HEK293T (cell line): Measurements from ENCODE around the gene MYO7A.

Experiments
- CTCF ChIA-PET: fragments of 350-600 bp; formaldehyde crosslinking; extraction: SDS; loops from one replicate; lab custom pipeline; 2021; ENCODE audit warnings: antibody characterized with exemption, inconsistent platforms; lab: Yijun Ruan, JAX
- POLR2A ChIA-PET: fragments of 350-600 bp; formaldehyde crosslinking; extraction: SDS; loops from one replicate; lab custom pipeline; 2020; ENCODE audit warnings: antibody characterized with exemption, inconsistent platforms; lab: Yijun Ruan, JAX
- DNase-seq: peaks from one replicate; pipeline ENCODE4 v3.0.0; 2012; ENCODE audit warnings: mixed read lengths; ENCODE audit errors: extremely low spot score
- ARNT ChIP-seq: fragments of 450-650 bp; IDR thresholded peaks from 2 replicates; pipeline ENCODE4 v1.6.1; 2017; ENCODE audit warnings: mild to moderate bottlenecking
- BHLHE40 ChIP-seq: fragments of 450-650 bp; IDR thresholded peaks from 2 replicates; pipeline ENCODE4 v1.6.1; 2016; ENCODE audit warnings: mild to moderate bottlenecking, moderate library complexity, borderline replicate concordance
- CTBP1 ChIP-seq: fragments of 450-650 bp; IDR thresholded peaks from 2 replicates; pipeline ENCODE4 v1.6.1; 2016; ENCODE audit warnings: borderline replicate concordance
- ELF4 ChIP-seq: fragments of 450-650 bp; IDR thresholded peaks from 2 replicates; pipeline ENCODE4 v1.6.1; 2017; ENCODE audit warnings: antibody characterized with exemption
- FOXA1 ChIP-seq: fragments of 450-650 bp; IDR thresholded peaks from 2 replicates; pipeline ENCODE4 v1.6.1; 2016; ENCODE audit warnings: mild to moderate bottlenecking
- FOXK2 ChIP-seq: fragments of 450-650 bp; IDR thresholded peaks from 2 replicates; pipeline ENCODE4 v1.6.1; 2016; ENCODE audit warnings: mild to moderate bottlenecking
- FOXM1 ChIP-seq: fragments of 450-650 bp; IDR thresholded peaks from 2 replicates; pipeline ENCODE4 v1.6.1; 2017; ENCODE audit warnings: mild to moderate bottlenecking, borderline replicate concordance
- HDGF ChIP-seq: fragments of 450-650 bp; IDR thresholded peaks from 2 replicates; pipeline ENCODE4 v1.6.1; 2017; ENCODE audit warnings: antibody characterized with exemption, borderline replicate concordance
- L3MBTL2 ChIP-seq: fragments of 450-650 bp; conservative IDR thresholded peaks from 2 replicates; pipeline ENCODE4 v1.6.1; 2016; ENCODE audit warnings: mild to moderate bottlenecking
- LEF1 ChIP-seq: fragments of 450-650 bp; IDR thresholded peaks from 2 replicates; pipeline ENCODE4 v1.6.1; 2017; ENCODE audit warnings: mild to moderate bottlenecking, borderline replicate concordance
- NFRKB ChIP-seq: fragments of 450-650 bp; IDR thresholded peaks from 2 replicates; pipeline ENCODE4 v1.6.1; 2016; ENCODE audit warnings: mild to moderate bottlenecking, moderate library complexity
- SP1 ChIP-seq: fragments of 450-650 bp; IDR thresholded peaks from 2 replicates; pipeline ENCODE4 v1.6.1; 2017
- SUZ12 ChIP-seq: fragments of 450-650 bp; IDR thresholded peaks from 2 replicates; pipeline ENCODE4 v1.6.1; 2016; ENCODE audit warnings: mild to moderate bottlenecking
- TARDBP ChIP-seq: fragments of 450-650 bp; IDR thresholded peaks from 2 replicates; pipeline ENCODE4 v1.6.1; 2016
- ZNF384 ChIP-seq: fragments of 450-650 bp; IDR thresholded peaks from 2 replicates; pipeline ENCODE4 v1.6.1; 2016
- TF ChIP-seq, protein P1 (sequence below): fragments of 450-650 bp; IDR thresholded peaks from 2 replicates; pipeline ENCODE4 v1.6.1; 2016

MYO7A gene

DNA sequence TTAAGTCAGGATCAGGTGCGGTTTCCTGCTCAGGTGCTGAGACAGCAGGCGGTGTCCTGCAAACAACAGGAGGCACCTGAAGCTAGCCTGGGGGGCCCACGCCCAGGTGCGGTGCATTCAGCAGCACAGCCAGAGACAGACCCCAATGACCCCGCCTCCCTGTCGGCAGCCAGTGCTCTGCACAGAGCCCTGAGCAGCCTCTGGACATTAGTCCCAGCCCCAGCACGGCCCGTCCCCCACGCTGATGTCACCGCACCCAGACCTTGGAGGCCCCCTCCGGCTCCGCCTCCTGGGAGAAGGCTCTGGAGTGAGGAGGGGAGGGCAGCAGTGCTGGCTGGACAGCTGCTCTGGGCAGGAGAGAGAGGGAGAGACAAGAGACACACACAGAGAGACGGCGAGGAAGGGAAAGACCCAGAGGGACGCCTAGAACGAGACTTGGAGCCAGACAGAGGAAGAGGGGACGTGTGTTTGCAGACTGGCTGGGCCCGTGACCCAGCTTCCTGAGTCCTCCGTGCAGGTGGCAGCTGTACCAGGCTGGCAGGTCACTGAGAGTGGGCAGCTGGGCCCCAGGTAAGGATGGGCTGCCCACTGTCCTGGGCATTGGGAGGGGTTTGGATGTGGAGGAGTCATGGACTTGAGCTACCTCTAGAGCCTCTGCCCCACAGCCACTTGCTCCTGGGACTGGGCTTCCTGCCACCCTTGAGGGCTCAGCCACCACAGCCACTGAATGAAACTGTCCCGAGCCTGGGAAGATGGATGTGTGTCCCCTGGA, at the start of gene MYO7A:
Gene MYO7A (plus strand): TSS at position 327 of the 772 bp plus-strand sequence. CDS start 2,389 bp downstream, outside the sequence.
- POLR2A ChIA-PET, result no interaction called here
- CTCF ChIA-PET, result interaction anchor here (0.8 to 3.2 kb wide), 10 partner anchors 7 to 490 kb away, joined by 3 to 24 read pairs (median 4); no protein-coding TSS in a partner anchor
- DNase-seq, result no peak
- no peak for TF ChIP-seq NFRKB
- no peak for TF ChIP-seq FOXK2
- TF ChIP-seq ZNF384, result no peak
- TF ChIP-seq SP1, result no peak
- TF ChIP-seq L3MBTL2, result no peak
- no peak for TF ChIP-seq LEF1
- no peak for TF ChIP-seq CTBP1

DNA sequence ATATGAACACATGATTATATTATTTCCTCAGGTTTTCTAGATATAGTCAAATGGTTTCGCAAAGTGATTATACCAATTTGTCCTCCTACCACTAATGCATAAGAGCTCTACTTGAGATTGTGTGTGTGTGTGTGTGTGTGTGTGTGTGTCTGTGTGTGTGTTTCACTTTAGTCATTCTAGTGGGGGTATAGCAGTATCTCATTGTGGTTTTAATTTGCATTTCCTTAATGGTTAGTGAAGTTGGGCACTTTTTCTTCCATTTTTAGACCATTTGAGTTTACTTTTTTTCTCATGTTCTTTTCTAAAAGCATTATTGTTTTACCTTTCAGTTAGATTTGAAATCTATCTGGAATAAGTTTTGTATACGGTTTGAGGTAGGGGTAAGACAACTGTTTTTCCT, 48.4 kb upstream of the MYO7A start:
- TF ChIP-seq FOXK2 (no peak), FOXA1 (no peak), ZNF384 (no peak), SUZ12 (no peak), CTBP1 (no peak), FOXM1 (no peak), ELF4 (no peak), L3MBTL2 (no peak), BHLHE40 (no peak), HDGF (no peak), ARNT (no peak), LEF1 (no peak), NFRKB (no peak), TARDBP (no peak), SP1 (no peak)
- TF ChIP-seq, protein P1, sequence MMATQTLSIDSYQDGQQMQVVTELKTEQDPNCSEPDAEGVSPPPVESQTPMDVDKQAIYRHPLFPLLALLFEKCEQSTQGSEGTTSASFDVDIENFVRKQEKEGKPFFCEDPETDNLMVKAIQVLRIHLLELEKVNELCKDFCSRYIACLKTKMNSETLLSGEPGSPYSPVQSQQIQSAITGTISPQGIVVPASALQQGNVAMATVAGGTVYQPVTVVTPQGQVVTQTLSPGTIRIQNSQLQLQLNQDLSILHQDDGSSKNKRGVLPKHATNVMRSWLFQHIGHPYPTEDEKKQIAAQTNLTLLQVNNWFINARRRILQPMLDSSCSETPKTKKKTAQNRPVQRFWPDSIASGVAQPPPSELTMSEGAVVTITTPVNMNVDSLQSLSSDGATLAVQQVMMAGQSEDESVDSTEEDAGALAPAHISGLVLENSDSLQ, result no peak
- no peak for DNase-seq
- ChIA-PET CTCF (interaction anchor here (0.8 kb wide), 1 partner anchor 10 kb away, joined by 3 read pairs; no protein-coding TSS in a partner anchor), POLR2A (no interaction called here)

DNA sequence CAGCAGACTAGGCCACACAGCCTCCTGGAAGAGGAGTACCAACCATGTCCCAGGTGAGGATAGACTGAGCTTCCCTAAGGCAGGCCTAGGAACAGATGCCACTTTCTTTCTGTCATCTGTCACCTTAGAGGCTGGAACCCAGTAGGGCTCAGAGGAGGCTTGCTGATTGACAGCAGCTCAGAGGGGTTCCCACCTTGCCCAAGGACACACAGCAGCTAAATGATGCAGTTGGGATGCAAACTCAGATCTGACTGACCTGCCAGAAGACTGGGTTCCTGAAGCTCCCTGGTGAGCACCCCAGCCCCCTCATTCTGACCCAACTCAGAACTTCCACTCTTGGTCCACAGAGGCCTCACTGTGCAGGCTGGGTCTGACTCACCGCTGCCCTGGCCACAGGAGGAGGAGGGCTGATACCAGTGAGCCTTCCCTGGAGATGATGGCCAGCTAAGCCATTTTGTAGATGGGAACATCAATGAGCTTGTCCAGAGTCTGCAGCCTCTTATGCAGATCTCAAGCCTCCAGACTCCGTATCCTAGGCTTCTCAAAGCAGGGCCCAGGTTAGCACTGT, 47.3 kb upstream of the MYO7A start:
- TF ChIP-seq HDGF (no peak), FOXK2 (no peak), BHLHE40 (no peak)
- no peak for DNase-seq
- POLR2A ChIA-PET, result no interaction called here
- CTCF ChIA-PET, result interaction anchor here (3.2 kb wide), 1 partner anchor 11 kb away, joined by 15 read pairs; no protein-coding TSS in a partner anchor

DNA sequence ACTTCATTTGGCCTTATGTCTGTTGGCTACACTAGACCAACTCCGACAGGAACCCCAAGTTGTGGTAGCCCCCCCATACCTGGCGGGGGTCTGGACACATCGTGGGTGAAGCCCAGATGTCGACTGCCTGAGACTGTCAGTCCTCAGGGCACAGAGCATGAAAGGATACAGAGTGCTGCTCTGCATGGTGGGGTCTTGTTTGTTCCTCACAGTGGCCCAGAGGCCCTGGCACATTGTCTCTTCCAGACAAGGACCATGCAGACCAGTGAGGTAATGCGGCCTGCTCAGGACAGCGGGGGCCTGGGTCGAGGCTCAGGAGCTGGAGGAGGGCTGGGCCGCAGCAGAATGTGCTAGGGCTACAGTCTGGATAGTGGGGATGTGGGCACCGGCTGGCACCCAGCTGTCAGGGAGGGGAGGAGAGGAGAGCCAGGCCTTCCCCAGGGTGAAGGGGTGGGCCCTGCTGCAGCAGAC, 46.6 kb upstream of the MYO7A start:
- no peak for TF ChIP-seq NFRKB
- CTCF ChIA-PET, result interaction anchor here (1.0 to 3.2 kb wide), 2 partner anchors 10 to 274 kb away, joined by 4 to 15 read pairs; no protein-coding TSS in a partner anchor
- no peak for DNase-seq
- POLR2A ChIA-PET, result no interaction called here

DNA sequence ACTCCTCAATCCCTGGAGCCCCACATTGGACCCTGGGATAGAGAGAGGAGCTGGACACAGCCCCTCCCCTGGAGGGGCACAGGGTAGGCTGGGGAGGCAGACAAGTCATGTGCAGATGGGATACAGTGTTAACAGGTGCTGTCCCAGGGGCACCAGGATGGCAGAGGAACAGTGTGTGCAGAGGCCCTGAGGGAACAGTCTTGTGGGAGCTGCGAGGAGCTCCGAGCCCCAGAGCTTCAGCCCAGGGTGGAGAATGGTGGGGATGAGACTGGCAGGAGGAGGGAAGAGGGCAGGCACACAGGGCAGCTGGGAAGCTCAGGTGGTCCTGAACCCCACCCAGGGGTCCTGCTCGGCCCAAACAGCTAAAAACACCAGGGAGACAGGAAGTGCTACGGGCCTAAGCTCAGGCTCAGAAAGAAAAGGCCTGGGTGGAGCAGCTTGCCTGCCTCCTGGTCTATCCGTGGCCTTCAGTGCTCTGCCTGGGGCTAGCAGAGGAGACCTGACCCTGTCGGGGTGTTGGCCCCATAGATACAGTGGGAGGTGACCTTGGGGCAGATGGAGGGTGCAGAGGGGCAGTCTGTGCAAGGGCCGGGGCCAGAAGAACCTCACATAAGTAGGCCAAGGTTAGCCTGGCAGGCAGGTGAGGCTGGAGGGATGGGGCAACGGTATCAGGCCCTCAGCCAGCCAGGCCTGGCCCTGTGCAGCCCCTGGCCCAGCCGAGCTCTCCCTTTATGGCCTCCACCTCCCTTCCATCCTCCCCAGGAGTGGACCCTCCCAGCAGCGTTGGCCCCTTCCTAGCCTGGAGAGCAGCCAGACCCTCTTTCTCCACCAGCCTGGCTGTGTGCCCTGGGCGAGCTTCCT, 45.8 kb upstream of the MYO7A start:
- ChIA-PET CTCF (interaction anchor here (0.7 to 3.2 kb wide), 3 partner anchors 9 to 475 kb away, joined by 3 to 15 read pairs (median 4); no protein-coding TSS in a partner anchor), POLR2A (interaction anchor here (1.0 kb wide), 1 partner anchor 15 kb away, joined by 3 read pairs; the partner anchor contains the start of gene CAPN5)
- DNase-seq, result no peak
- TF ChIP-seq NFRKB, result no peak
- TF ChIP-seq L3MBTL2, result no peak
- TF ChIP-seq FOXK2, result no peak

DNA sequence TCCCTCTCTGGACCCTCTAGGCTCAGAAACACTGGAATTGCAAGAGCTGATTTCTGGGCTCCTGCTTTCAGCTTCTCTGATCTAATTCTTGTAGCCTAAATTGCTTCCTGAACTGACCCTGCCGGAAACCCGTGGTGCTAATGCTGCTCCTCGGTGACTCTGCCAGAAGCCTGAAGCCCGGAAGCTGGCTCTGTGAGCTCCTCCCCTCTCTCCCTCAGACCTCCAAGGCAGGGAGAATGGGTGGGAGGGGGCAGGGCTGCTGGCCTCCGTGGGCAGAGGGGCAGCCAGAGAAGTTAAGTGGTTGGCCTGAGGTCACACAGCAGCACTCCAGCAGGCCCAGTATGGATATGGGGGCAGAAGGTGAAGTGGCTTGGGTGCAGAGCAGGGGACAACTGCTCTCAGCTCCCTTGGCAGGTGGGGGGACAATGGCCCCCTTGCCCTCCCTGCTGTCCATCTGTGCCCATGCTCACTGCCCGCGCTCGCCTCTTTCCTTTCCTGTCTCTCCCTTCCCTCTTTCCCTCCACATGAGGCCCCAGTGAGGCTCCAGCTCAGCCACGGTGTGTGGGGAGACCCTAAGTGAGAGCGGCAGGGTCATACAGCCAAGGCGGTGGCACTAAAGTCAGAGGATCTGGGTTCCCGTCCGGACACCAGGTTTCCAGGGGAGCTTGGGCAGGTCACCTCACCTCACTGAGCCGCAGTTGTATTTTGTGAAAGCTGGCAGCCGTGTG, 45.0 kb upstream of the MYO7A start:
- POLR2A ChIA-PET, result interaction anchor here (1.0 kb wide), 1 partner anchor 16 kb away, joined by 3 read pairs; the partner anchor contains the start of gene CAPN5
- CTCF ChIA-PET, result interaction anchor here (0.7 to 3.2 kb wide), 2 partner anchors 9 to 474 kb away, joined by 3 to 15 read pairs; no protein-coding TSS in a partner anchor
- DNase-seq, result no peak

More for the DNA sequence above, 45.0 kb upstream of the MYO7A start:
- TF ChIP-seq ARNT, result no peak
- no peak for TF ChIP-seq BHLHE40
- no peak for TF ChIP-seq FOXA1
- TF ChIP-seq FOXK2, result no peak
- TF ChIP-seq SP1, result no peak
- TF ChIP-seq TARDBP, result no peak
- TF ChIP-seq ELF4, result no peak
- TF ChIP-seq NFRKB, result no peak
- no peak for TF ChIP-seq FOXM1
- no peak for TF ChIP-seq LEF1
- TF ChIP-seq CTBP1, result no peak
- no peak for TF ChIP-seq SUZ12
- no peak for TF ChIP-seq ZNF384
- TF ChIP-seq HDGF, result no peak
- TF ChIP-seq, protein P1, result no peak
- TF ChIP-seq L3MBTL2, result no peak
